CD4-positive, alpha-beta T cell treated with Interleukin-10 for 1 hour (primary cell): Measurements from ENCODE around the gene ANTXR1.
A peak's percentile ranks its signal among the peaks of the same experiment; 100 is the strongest.

Experiments
- DNase-seq: peaks from one replicate; pipeline ENCODE4 v3.0.0-alpha.2; 2020

ANTXR1 gene

DNA sequence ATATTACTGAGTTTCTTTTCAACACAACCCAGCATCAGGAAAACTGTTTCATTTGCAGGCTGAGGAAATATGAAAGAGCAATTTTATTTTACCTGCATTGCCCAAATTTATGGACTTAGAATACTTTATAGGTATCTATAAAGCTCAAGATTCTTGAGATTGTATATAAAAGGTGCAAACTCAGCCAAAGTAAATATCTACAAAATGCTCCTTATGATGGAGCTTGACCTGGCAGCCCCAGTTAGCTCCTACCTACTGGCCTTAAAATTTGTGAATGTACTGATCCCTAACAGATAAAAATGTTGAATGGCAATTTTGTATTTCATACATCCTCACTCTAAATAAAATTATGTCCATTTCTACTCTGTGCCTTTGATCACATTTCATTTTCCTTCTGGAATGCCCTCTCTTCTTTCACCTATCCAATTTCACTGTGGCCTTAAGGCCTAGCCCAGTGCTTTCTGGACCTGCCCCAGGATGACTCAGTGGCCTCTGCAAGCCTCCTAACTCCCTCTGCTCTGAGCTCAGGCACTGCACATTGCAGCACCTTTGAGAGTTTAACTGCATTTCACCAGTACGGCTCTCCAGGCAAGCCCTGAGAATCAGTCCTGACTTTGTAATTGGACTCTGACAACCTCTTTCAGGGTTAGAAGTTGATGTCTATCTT, 125.9 kb downstream of the ANTXR1 start:
- no peak for DNase-seq

DNA sequence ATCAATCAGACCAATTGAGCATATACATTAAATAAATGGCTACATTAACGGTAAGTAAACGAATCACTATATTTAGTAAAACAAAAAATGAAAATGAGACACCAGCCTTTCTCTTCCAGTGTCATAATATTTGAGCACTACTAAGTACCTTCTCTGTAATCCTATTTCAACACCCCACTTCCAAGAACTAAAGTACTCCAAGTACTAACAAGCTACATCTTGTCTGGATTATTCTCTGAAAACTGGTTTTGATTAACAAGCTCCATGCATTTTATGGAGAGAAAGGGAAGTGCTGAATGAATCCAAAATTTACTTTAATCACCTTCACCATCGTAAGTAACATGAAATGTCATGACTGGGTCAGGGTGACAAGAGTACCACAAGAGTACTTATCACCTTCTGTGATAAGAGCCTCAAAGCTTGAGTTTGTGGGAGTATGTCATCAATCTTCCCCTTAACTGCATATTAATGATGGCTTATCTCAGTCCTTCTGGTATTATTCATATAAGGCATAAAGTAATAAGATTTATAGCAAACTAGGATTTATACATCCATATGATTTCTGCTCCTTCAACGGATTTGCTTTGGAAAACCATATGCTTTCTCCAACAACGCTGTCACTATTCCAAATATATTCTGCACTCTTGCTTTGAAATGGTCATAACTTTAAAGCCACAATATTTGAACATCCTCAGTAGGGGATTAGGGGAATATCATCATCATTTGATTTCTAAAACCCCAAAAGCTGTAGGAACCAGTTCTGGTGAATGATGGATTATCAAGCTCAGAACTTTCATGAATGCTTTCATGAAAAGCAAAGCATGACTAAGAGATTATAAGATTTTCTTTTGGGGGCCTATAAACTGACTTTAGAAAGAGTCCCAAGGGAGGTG, 127.0 kb downstream of the ANTXR1 start:
- DNase-seq: no peak

- no peak for DNase-seq
Measured at GRCh38 chr2:69141061-69141460, 128.1 kb downstream of the ANTXR1 start.

DNA sequence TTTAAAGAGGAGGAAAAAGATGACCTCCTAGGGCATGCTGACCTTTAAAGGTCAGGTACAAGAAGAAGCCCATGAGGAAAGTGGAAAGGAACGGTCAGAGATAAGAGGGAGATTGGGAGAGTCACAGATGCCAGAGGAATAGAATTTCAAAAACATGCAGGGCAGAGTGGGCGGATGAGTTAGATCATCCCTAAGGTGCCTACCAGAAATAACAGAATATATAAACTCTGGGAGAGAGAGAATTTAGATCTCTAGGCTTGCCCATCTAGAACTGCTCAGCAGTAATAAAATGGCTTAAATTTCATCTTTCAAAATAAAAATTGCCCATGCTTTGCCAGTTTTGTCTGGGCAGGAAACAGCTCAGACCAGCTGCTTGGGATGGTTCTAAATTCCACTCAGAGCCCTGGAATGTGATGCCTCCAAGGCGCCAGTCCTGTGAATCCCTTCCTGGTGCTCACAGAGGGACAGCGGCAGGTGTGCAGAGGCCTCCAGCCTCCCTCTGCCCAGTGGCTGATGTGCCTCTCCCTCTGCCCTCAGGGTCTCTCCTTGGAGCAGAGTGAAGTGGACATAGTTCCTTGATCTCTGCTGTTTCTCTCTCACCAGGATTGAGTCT, 130.9 kb downstream of the ANTXR1 start:
- DNase-seq: no peak

DNA sequence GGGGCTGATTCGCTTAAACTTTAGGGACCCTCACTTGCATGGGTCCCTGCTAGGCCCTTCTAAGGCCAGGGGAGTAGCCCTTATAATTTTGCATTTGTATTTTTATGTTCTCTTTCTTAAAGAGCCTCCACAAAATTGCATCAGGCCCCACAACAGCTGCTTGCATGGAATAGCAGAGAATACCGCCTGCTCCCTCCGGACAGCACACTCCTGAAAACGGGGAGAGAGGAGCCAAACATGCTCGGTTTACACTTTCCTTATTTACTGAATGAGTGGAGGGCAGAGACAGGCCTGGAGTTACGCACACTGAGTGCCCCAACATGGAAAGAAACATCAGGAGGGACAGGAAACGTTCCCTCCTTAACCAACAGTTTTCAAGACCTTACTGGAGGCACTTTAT, 132.2 kb downstream of the ANTXR1 start:
- no peak for DNase-seq

DNA sequence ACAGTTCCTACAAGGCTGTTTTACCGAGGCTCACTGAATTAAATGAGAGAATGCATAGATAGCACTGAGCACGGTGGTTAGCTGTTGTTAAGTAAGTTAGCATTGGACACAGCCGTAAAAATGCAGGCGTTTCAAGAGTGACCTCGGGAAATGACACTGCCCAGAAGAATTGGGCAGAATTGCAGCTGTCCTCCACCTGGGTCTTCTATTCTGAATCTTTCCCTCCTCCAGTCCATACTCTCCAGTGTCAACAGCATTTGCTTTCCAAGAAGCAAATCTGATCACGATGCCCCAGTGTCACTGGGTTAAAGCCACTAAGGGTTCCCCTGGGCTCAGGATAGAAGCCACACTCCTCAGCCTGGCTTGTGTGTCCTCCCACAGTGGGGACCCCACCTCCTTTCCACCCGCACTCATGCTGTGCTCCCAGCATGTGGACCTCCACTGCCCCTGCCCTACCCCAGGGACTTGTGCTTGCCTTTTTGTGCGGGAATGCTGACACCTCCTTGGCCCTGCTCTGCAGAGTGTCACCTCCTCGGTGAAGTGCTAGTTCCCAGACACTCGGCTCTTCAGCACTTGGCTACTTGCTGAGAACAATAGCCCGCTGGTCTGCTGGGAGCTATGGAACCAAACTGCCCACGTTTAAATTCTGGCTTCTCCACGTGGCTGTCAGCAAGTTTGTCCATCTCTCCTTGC, 135.0 kb downstream of the ANTXR1 start:
- no peak for DNase-seq

GRCh38 chr2:69149631-69150215, 136.7 kb downstream of the ANTXR1 start:
- no peak for DNase-seq

- no peak for DNase-seq
Measured at GRCh38 chr2:69151931-69152330, 139.0 kb downstream of the ANTXR1 start.

DNA sequence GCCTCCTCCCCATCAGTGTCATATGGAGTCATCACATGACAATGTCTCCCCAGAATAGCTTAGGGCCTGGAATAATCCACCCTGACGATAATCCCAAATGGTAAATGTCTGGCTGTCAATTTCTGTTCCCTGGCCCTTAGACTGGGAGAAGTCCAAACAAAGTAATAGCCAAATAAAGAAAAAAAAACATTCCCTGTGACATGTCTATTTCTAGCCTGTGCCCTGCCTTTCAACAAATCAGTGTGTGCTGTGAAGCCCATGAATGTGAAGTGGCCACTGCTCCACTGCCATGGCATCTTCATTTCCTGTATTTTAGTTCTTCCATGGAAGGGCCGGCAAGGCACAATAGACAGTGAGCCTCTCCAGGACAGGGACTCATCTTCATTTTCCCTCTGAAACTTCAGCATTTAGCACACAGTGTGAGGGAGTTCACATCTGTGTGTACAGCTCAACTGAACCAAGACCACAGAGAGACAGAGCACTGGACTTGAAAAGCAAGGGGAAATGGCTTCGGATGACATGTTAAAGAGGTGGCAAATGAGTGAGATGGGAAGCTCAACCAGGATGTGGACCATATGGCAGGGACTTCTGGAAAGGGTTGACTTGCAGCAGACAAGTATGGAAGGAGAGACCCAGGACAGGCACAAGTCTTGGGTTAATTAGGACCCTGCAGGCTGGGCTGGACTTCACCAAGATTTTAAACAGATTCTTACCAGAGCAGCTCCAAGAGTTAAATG, 140.0 kb downstream of the ANTXR1 start:
- DNase-seq: no peak

- no peak for DNase-seq
Measured at GRCh38 chr2:69154106-69154505, 141.1 kb downstream of the ANTXR1 start.

DNA sequence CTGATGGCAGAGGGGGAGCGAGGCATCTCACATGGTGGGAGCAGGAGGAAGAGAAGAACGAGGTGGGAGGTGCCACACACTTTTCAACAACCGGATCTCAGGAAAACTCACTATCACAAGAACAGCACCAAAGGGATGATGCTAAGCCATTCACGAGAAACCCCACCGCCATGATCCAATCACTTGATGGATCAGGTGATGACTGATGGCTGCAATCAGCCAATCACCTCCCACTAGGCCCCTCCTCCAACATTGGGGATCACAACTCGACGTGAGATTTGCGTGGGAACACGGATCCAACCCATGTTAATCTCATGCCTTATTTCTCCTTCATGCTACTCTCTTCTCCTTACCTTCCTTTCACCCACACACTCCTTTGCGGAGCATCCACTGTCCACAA, 143.6 kb downstream of the ANTXR1 start:
- DNase-seq: no peak

DNA sequence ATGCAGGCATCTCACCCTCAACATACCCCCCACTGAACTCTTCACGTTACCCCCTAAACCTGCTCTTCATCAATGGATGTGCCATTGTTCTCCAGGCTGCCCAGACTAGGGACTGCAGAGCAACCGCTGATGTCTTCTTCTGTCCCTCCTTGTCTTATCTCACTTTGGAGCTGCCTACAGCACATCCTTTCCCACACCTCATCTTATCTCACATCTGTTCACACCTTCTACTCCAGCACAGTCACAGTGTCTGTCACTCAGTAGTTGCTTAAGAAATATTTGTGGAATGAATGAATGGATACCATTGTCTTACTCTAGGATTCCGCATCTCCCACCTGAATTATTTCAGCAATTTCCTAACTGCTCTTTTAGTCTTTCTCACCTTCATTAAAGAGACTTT, 144.5 kb downstream of the ANTXR1 start:
- DNase-seq: no peak

GRCh38 chr2:69159986-69160385, 147.0 kb downstream of the ANTXR1 start:
- no peak for DNase-seq

DNA sequence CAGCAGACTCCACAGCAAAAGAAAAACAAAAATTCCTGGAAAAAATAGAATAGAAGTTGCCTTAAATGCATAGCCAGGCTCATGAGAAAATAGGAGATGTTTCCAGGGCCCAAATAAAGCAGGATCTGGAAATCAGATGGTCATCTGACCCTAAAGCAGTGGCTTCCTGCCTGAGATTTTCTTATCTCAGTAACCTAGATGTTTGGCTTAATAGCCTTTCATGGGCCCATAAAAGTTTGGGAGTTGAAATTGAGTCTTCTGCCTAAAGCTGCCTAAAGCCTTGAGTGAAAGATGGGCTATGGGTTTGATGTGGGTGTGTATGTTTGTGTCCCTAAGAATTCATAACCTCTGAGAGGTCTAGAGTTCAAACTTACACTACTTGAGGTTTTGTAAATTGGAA, 149.1 kb downstream of the ANTXR1 start:
- no peak for DNase-seq

GRCh38 chr2:69163109-69163508, 150.1 kb downstream of the ANTXR1 start:
- DNase-seq: peak; percentile 12

DNA sequence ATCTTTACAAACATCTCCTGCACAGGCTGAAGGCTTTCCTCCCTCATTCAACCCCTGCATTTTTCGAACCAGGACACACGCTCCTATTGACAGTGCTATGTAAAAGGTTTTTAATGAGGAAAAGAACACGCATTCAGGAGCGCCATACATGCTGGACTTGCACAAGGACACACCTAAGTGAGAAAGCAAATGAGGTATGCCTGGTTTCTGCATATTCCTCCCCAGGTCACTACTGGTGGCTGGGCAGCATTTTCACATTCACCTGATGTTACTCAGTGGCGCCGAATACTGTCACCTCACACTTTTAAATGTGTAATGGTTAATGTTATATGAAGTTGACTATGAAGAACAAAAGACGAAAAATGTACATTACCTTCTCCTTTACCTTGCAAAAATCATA, 150.6 kb downstream of the ANTXR1 start:
- no peak for DNase-seq

GRCh38 chr2:69164061-69164778, 151.2 kb downstream of the ANTXR1 start:
- no peak for DNase-seq

- DNase-seq: no peak
Measured at GRCh38 chr2:69165091-69165880, 152.3 kb downstream of the ANTXR1 start.

DNA sequence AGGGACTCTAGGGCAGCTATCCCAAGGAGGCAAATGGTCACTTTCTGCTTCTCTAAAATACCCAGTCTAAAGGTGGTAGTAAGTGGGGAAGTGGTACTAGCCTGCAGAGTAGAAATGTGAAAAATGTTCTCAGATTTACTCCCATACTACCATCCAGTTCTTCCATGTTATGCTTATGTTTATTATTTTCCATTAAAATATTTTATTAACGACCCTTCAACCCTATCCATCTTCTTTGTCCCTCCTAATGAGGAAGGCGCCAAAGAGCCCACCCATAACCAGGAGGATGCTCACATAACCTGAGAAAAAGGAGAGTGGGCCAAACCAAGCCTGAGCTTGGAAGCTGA, 153.5 kb downstream of the ANTXR1 start:
- no peak for DNase-seq

GRCh38 chr2:69166812-69167468, 154.0 kb downstream of the ANTXR1 start:
- no peak for DNase-seq
